KG1 (cell line): ENCODE results near the gene TRIM40.
"Not testable (repeated sequence)": the region's sequence is repeated elsewhere in the genome, so short reads cannot be mapped to it uniquely, and the experiment has no call there.

Experiments
- DNase-seq: peaks from one replicate; lab custom pipeline; 2025; lab: John Stamatoyannopoulos, UW

Gene TRIM40

DNA sequence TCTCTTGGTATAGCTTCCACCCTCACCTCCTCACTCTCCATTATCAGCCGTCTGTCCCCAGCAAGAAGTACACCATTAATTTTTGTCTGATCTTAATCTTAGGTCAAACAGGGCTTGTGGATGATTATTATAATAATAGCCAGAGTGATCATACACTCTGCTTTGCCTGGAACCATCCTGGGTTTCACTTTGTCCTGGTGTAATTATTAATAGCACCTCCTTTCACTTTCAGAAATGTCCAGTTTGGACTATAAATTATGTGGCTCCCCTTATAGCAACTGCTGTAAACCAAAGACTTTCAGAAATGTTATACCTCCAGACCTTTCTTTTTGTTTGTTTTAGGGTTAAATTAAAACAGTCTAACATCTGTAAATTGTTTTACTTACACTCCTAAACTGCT lies 22.1 kb upstream of the TRIM40 start:
- DNase-seq: no peak

DNA sequence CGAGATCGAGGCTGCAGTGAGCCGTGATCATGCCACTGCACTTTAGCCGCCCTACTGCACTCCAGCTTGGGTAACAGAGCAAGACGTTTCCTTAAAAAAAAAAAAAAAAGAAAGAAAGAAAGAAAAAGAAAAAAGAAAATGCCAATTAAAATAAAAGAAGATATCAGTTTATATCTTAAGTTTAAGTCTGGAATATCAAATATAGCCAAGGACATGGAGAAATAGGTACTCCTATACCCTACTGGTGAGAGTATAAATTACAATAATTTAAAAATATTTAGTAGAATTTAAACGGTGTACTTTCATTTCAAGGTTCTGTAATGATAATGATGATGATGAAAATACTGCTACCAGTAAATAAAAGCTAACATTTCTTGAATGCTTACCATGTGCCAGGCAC lies 19.2 kb upstream of the TRIM40 start:
- DNase-seq: no peak

DNA sequence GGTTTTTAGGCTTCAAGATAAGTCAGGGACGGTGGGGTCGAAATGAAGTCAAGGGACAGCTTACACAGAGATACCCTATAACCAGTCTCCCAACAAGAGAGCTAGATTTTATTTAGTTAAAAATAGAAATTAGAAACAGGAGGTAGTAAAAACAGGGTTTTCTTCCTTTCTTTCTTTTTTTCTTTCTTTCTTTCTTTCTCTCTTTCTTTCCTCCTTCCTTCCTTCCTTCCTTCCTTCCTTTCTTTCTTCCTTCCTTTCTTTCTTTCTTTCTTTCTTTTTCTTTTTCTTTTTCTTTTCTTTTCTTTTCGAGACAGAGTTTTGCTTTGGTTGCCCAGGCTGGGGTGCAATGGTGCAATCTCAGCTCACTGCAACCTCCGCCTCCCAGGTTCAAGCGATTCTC lies 17.2 kb upstream of the TRIM40 start:
- not testable (repeated sequence) for DNase-seq

DNA sequence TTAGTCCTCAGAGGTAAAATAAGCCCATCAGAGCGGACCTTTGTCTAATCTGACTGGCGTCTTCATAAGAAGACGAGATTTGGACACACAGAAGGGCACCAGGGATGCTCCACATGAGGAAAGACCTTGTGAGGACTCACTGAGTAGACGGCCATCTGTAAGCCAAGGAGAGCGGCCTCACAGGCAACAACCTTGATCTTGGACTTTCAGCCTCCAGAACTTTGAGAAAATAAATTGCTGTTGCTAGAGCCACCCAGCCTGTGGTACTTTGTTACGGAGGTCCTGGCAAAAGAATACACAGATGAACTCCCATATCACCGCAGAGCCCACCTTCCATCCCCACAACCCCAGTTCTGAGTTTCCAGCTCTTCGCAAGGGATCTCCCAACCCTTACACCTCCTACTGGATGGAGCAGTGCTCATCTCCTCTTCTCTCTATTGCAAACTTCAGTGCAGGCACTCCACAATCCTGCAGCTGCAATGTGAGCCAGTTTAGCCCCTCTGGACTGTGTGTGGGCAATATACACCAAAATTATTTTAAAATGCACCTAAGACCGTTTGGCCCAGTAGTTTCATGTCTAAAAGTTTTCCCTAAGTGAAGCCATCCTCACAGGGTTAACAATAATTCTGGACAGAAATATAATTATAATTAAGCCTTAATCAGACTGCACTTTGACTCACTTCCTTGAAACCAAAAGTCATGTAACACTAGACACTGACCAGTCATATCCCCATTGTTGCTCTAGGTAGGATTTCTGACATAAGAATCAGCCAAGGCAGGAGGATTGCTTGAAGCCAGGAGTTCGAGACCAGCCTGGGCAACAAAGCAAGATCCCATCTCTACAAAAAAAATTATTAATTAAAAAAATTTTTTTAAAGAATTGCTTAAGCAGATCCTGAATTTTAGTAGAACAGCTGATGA lies 14.2 kb upstream of the TRIM40 start:
- DNase-seq: no peak

DNA sequence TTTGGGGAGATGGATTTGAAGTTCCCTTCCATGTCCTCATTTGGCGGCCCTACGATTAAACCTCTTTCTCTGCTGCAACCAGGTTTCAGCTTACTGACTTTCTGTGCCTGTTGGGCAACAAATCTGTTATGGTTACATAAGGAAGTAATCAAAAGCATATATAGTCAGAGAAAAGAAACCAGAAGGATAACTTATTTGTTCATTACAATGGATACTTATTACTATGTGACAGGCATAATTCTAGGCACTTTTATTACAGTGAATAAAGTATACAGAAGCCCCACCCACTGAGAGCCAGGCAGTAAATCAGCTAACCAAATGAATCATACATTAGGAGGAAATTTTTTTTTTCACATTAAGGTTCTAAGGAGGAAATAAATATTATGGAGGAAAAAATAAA lies 13.4 kb upstream of the TRIM40 start:
- DNase-seq: no peak

DNA sequence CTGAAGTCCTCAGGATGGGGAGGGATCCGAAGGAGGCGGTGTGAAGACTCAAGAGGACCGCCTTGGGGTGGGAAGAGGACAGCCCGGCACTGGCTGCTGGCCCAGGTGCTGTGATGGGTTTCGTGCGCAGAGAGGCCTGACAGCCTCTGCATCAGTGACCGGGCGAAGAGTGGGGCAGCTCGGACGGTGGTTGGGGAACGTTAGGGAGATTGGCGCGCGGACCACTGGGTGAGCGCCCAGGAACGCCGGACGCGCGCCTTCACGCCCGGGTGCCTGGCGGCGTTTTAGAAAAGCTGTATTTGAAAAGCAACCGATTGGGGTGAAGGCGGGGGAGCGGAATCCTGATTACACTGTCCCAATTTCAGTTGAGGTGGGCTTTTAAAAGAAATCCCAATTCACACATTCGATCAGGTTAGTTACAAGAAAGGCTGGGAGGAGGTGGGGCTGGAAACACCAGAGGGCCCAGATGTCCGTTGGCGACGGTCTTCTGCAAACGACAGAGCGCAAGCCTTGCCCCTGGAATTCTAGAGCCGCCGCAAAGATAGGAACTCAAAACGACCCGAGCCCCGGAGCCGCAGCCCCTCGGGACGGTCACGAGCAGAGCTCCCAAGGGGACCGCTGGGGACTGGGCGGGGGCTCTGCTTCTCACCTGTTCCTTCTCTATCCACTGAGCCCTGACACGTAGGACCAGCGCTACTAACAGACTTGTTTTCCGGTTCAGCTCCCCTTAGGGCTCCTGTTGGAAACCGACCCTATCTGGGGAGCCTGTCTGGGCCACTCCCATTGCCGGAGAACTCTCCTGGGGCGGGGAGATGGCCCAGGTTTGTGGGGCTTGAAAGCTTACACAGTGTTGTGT lies 8.5 kb upstream of the TRIM40 start:
- DNase-seq: no peak

DNA sequence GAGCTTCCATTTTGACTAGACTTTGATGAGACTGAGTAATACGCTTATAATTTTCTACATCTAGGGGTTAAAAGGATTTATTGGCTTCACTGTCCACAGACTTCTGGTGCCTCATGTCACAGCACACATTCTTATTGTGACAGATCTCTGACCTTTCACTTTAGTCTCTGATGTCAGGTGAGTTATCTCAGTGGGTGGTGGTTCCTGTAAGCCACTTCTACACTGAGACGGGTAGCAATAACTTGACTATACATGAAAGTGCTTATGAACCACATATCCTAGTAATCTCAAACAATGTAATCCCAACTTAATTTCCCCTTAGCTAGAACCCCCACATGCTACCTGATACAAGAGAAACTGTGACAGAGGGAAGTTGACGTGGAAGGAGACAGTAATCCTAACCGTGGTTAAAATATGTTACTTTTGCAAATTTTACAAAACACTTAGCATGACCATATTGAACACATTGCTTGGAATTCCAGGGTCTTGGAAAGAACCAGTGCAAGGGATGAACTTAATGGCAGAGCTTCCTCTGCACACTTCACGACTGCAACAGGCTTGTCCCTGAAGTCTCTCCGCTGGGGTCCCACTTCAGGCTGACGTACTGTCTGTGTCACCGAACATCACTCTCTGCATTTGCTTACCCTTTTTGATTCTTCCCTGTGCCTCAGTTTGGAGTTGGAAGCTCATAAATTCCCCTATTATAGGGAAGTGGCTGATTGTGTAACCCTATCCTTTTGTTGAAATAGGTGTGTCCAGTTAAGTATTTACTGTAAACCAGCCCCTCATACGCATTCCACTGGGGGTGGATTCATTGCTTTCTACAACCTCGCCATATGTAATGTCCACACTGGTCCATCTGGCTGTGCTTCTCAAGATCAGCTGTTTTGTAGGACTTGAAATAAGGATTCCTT lies 6.4 kb upstream of the TRIM40 start:
- no peak for DNase-seq

DNA sequence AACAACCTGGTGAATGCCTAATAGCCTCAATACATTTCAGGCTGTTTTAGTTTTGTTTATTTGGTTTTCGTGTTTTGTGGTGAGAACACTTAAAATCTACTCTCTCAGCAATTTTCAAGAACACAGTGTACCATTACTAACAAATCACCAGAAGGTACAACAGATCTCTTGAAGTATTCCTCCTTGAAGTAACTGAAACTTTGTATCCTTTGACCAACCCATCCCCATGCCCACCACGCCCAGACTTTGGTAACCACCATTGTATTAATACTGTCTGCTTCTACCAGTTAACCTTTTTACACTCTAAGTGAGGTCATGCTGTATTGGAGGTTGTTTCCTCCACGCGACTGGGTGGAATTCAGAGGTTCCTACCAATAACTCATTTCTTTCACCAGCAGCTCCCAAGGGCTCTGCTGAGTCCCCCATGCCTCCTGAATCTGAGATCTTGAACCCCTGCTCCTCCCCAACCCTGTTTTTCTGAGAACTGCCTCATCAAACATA lies 5.7 kb upstream of the TRIM40 start:
- no peak for DNase-seq

DNA sequence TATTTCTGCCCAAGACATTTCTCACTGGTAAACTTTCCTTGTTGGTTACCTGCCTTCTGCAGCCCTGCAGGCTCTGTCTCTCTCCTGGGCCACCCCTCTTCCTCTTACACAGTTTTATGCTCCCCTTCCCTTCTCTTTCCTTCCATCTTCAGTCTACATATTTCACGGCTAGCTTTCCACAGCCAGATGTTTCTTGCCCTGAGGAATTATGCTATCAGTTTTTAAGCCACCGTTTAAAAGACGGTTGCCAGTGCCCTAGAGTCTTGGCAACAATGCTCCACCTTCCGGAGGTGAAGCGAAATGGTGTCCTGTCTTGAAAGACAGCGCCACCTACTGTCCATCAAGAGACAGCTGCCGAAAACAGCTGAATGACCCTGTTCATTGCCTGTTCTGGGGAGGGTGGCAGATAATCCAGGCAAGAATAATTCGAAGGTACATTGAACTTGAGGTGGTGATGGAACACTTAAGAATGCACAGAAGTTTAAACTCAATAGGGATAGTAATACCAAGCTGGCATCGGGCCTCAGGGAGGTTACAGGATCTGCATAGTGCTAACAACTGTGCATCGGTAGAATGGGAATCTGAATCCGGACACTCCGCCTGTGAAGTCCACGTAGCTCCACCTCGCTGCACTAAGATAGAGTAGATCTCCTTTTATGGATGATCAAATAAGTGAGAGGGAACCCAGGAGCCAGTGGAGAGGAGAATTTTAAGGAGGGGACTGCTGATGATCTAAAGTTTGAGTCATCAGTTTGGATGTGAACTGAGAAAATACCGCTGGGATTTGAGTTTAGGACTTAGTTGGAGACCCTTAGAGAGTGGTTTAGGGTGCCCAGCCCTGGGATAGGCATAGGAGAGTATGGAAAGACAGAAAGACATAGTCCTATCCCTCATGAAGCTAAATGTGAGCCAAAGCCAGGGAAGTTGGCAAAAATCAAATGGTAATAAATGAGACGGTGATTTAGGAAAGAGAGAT lies 4.8 kb upstream of the TRIM40 start:
- peak; percentile 34 for DNase-seq

DNA sequence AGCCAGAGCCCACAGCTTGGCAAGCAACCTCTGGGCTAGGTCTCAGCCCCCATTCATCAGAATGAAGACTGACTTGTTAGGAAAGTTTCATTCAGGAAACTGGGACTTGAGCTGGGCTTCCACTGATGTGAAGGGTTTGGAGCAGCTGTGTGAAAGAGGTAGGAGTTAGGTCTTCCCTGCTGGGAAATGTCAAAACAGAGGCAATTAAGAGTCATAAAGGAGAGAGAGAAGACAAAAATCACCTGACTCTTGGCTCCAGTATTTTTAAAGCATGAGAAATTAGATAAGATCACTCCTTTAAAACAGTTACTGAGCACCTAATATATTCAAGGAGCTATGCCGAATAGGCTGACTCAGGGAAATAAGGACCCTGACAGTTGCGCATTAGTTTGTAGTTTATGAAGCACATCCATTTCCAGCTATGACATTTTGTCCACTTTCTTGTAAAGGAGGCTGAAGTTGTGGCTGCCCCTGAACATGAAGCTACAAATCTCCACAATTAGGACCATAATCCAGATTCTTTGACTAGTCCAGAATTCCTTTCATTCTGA lies 3.9 kb upstream of the TRIM40 start:
- DNase-seq: no peak

DNA sequence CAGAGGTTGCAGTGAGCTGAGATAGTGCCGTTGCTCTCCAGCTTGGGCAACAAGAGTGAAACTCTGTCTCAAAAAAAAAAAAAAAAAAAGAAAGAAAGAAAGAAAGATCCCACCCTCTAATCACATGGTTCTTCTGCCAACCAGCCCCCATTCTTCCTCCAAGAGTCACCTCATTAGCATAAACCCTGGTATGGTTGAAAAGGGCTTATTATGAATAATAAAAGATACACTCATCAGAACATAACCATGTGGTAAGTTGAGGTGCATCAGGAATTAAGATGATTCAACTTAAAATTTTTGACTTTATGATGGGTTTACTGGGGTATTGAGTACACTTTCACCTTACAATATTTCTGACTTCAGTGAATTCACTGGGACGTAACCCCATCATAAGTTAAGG lies 793 bp upstream of the TRIM40 start:
- no peak for DNase-seq

DNA sequence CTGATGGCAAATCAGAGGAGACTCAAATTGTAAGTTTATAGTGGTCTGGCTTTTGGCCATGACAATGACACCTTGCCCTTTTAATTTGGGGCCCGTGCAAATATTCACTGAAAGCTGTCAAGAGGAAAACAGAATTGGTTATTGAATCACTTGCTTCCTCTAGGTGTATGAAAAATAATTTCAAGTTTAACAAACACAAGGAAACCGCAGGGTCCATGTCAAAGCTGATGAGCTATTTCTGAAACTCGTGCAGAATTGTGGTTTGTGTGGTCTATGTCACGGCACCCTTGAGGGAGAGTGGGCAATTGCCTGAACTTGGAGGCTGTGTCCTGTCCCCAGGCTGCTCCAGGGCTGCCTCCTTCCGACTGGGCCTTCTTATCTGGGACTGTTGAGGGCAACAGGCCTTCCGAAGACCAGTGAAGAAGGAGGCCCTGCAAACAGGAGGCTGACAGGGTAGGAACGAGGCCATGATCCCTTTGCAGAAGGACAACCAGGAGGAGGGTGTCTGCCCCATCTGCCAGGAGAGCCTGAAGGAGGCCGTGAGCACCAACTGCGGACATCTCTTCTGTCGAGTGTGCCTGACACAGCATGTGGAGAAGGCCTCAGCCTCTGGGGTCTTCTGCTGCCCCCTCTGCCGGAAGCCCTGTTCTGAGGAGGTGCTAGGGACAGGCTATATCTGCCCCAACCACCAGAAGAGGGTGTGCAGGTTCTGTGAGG lies 788 bp downstream of the TRIM40 start:
- no peak for DNase-seq

DNA sequence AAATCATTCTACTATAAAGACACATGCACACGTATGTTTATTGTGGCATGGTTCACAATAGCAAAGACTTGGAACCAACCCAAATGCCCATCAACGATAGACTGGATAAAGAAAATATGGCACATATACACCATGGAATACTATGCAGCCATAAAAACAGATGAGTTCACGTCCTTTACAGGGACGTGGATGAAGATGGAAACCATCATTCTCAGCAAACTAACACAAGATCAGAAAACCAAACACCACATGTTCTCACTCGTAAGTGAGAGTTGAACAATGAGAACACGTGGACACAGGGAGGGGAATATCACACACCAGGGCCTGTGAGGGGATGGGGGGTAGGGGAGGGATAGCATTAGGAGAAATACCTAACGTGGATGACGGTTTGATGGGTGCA lies 4.3 kb downstream of the TRIM40 start:
- DNase-seq: not testable (repeated sequence)

DNA sequence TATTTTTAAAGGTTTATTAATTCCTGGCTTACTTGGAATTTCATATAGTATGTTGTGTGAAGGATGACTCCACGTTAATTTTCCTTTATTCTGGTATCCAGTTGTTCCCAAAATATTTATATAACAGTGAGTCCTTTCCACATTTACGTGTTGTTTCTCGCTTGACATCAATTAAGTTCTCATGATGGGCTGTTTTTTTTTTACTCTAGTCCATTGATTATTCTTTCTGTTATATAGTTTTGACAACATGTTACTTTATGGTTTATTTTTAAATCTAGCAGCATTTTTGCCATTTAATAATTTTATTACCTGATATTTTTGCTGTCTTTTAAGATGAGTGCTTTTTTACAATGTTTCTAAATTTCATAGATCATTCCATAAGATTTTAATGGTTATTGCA lies 6.7 kb downstream of the TRIM40 start:
- no peak for DNase-seq

DNA sequence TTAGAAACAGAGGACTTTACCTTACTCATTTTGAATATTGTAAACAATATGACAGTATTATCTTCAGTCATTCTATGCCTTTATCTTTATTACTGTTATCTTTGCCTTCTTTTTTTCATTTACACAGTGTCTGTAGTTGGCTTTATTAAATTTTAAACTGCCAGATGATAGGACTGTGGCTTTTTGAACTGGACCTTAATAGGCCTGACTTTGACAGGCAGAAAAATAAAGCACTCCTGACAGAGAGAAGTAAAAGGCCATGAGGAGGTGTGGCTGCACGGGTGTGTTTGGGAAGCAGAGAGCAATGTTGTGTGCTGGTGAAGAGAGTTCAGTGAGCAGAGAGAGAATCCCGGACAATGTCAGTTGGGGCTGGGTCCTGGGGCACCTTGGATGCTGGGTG lies 7.8 kb downstream of the TRIM40 start:
- no peak for DNase-seq

DNA sequence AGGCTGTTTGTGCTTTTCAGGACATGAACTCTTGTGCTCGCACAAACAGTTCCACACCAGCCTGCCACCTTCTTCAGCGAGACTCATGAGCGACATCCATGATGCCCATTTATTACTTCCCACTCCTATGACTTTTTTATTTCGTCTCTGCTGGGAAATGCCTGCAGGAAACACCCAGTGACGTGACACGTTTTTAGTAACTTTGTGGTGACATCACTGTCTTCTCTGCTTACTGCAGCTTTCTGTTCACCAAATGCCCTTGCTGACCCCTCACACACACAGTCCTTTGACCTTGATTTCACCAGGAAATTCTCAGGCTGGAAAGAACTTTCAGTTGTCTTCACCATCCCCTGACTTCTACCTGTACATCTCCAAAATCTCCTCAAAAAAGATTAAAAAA lies 8.9 kb downstream of the TRIM40 start:
- no peak for DNase-seq

DNA sequence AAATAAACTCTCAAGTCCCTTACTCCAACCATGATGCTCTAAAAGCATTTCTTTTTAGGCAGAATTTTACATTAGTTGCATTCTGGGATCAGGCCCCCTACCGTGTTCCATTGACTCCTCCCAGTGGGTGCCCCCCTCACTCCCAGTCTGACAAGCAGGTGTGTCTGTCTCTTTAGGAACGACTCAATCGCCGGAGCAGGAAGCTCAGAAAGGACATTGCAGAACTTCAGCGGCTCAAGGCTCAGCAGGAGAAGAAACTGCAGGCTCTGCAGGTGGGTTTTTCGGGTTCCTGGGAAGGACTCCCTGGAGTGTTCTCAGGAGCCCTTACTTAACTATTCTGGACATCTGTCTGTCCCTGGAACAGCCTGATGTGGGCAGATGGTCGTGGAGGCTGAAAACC lies 9.9 kb downstream of the TRIM40 start:
- DNase-seq: no peak

DNA sequence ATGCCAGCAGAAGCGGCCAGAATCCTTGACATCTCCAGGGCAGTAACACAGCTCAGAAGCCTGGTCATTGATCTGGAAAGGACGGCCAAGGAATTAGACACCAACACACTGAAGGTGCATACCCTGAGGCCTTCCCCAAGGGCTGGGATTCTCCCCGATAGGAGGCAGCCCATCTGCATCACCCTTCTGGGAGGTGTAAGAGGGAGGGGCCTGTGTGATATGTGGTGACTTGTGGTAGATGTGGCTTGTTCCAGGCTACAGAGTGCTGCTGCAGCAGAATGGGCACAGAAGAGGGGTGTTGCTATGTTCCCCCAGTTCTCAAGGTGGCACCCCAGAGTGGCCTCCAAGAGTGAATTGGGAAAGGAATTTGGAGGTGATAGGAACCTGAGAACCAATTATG lies 11.2 kb downstream of the TRIM40 start:
- no peak for DNase-seq

DNA sequence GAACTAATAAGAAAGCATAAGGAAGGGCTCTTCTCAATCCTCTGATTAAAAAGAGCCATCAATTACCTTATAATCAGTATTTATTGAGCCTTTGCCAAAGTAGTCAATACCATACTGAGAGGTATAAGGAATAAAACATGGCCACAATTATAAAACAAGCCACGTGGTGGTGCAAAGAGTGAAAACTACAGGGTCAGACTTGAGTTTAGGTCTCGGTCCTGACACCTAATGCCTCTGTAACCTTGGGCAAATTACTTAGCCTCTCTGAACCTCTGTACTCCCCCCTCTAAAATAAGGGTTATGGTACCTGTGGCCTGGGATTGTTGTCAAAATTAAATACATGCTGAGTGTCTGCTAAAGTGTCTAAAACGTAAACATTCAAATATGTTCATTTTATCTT lies 13.3 kb downstream of the TRIM40 start:
- DNase-seq: no peak
